T-helper 17 cell (primary cell): Measurements from ENCODE around the gene NR6A1. TPM values are rescaled to one million over a fixed set of nuclear protein-coding genes. Genes with fewer than 3 reads are reported as not detected.
A peak's percentile ranks its signal among the peaks of the same experiment; 100 is the strongest.

Source experiments
- ATAC-seq: fragments of 150-1000 bp; cut with Tn5 transposase; 2 replicates; pipeline ENCODE4 v1.10.0; 2021; ENCODE audit warnings: mild to moderate bottlenecking, moderate library complexity
- DNase-seq, 3 donors: peaks; one replicate each; pipeline versions ENCODE4 v3.0.0 to v3.0.0-alpha.2; 2020 to 2021
- H3K9me3 ChIP-seq: one replicate; pipeline ENCODE4 v1.7.0; 2013; ENCODE audit warnings: low read length, mild to moderate bottlenecking; ENCODE audit not compliant: control insufficient read depth, poor library complexity, severe bottlenecking
- H3K27ac Mint-ChIP-seq: one replicate; pipeline ENCODE4 v1.8.0; 2022; ENCODE audit warnings: mild to moderate bottlenecking, moderate library complexity, mixed read lengths
- H3K27me3 Mint-ChIP-seq: one replicate; pipeline ENCODE4 v1.8.0; 2022; ENCODE audit warnings: mixed read lengths
- H3K36me3 Mint-ChIP-seq: one replicate; pipeline ENCODE4 v1.8.0; 2022; ENCODE audit warnings: low read depth, mixed read lengths
- H3K4me1 Mint-ChIP-seq: one replicate; pipeline ENCODE4 v1.8.0; 2022; ENCODE audit warnings: mild to moderate bottlenecking, mixed read lengths
- H3K4me3 Mint-ChIP-seq: one replicate; pipeline ENCODE4 v1.8.0; 2022; ENCODE audit warnings: mild to moderate bottlenecking, moderate library complexity, mixed read lengths
- total RNA-seq, 4 donors: library from RNA in 2 of 4; stranded (reverse) in 2 of 4; gene quantifications; one replicate each; pipeline ENCODE4 v1.2.3 and lab custom pipeline; 2022 to 2026

The NR6A1 gene
- total RNA-seq, 2 donors from 2014 or later, result 0.08 to 0.22 TPM

- DNase-seq (no peak), ATAC-seq (no peak)
- no peak overlapping the region for H3K27ac Mint-ChIP-seq
- no peaks in the 10 kb centered on the region for H3K9me3 ChIP-seq
- H3K4me1 Mint-ChIP-seq, result no peaks in the 10 kb centered on the region
- H3K4me3 Mint-ChIP-seq, result no peak overlapping the region
- peaks cover 5% of the 10 kb centered on the region for H3K27me3 Mint-ChIP-seq
- H3K36me3 Mint-ChIP-seq, result no peaks in the 10 kb centered on the region
Observed at GRCh38 chr9:124645274-124645673, 125.8 kb downstream of the NR6A1 start.

- ATAC-seq (no peak), DNase-seq (no peak)
- H3K4me1 Mint-ChIP-seq, result no peaks in the 10 kb centered on the region
- peaks cover 3% of the 10 kb centered on the region for H3K36me3 Mint-ChIP-seq
- no peaks in the 10 kb centered on the region for H3K9me3 ChIP-seq
- no peak overlapping the region for H3K4me3 Mint-ChIP-seq
- peaks cover 37% of the 10 kb centered on the region for H3K27me3 Mint-ChIP-seq
- no peak overlapping the region for H3K27ac Mint-ChIP-seq
Observed at GRCh38 chr9:124639637-124640036, 131.5 kb downstream of the NR6A1 start.

- Mint-ChIP-seq H3K36me3 (peaks cover 3% of the 10 kb centered on the region), H3K27me3 (peaks cover 55% of the 10 kb centered on the region), H3K27ac (no peak overlapping the region), H3K4me1 (no peaks in the 10 kb centered on the region), H3K4me3 (no peak overlapping the region)
- ATAC-seq, result no peak
- H3K9me3 ChIP-seq, result no peaks in the 10 kb centered on the region
- DNase-seq, result no peak
Observed at GRCh38 chr9:124635285-124635684, 135.8 kb downstream of the NR6A1 start.

GRCh38 chr9:124632077-124632621 lies 139.0 kb downstream of the NR6A1 start:
- H3K9me3 ChIP-seq, result no peaks in the 10 kb centered on the region
- DNase-seq, result no peak
- ATAC-seq, result no peak
- H3K4me1 Mint-ChIP-seq, result no peaks in the 10 kb centered on the region
- no peaks in the 10 kb centered on the region for H3K36me3 Mint-ChIP-seq
- no peak overlapping the region for H3K4me3 Mint-ChIP-seq
- peaks cover 42% of the 10 kb centered on the region for H3K27me3 Mint-ChIP-seq
- H3K27ac Mint-ChIP-seq, result no peak overlapping the region

GRCh38 chr9:124631326-124631725 lies 139.8 kb downstream of the NR6A1 start:
- H3K9me3 ChIP-seq, result no peaks in the 10 kb centered on the region
- no peaks in the 10 kb centered on the region for H3K36me3 Mint-ChIP-seq
- no peak overlapping the region for H3K4me3 Mint-ChIP-seq
- peaks cover 33% of the 10 kb centered on the region for H3K27me3 Mint-ChIP-seq
- ATAC-seq (no peak), DNase-seq (no peak)
- H3K27ac Mint-ChIP-seq, result peak overlapping the region; percentile 57
- no peaks in the 10 kb centered on the region for H3K4me1 Mint-ChIP-seq

- DNase-seq, result no peak
- Mint-ChIP-seq H3K27me3 (peaks cover 28% of the 10 kb centered on the region), H3K36me3 (no peaks in the 10 kb centered on the region), H3K4me1 (no peaks in the 10 kb centered on the region), H3K4me3 (no peak overlapping the region), H3K27ac (no peak overlapping the region)
- ATAC-seq, result no peak
- no peaks in the 10 kb centered on the region for H3K9me3 ChIP-seq
Observed at GRCh38 chr9:124629600-124629999, 141.5 kb downstream of the NR6A1 start.

- no peaks in the 10 kb centered on the region for H3K36me3 Mint-ChIP-seq
- DNase-seq (no peak), ATAC-seq (no peak)
- no peaks in the 10 kb centered on the region for H3K9me3 ChIP-seq
- H3K27me3 Mint-ChIP-seq, result peaks cover 33% of the 10 kb centered on the region
- no peak overlapping the region for H3K4me3 Mint-ChIP-seq
- no peaks in the 10 kb centered on the region for H3K4me1 Mint-ChIP-seq
- H3K27ac Mint-ChIP-seq, result no peak overlapping the region
Observed at GRCh38 chr9:124628741-124629140, 142.4 kb downstream of the NR6A1 start.

GRCh38 chr9:124626276-124626675 lies 144.8 kb downstream of the NR6A1 start:
- no peaks in the 10 kb centered on the region for H3K4me1 Mint-ChIP-seq
- peaks cover 27% of the 10 kb centered on the region for H3K27me3 Mint-ChIP-seq
- H3K27ac Mint-ChIP-seq, result no peak overlapping the region
- ATAC-seq, result no peak
- DNase-seq, result no peak
- H3K36me3 Mint-ChIP-seq, result no peaks in the 10 kb centered on the region
- H3K9me3 ChIP-seq, result no peaks in the 10 kb centered on the region
- H3K4me3 Mint-ChIP-seq, result no peak overlapping the region

- ATAC-seq (no peak), DNase-seq (no peak)
- H3K27me3 Mint-ChIP-seq, result peaks cover 27% of the 10 kb centered on the region
- H3K36me3 Mint-ChIP-seq, result no peaks in the 10 kb centered on the region
- no peak overlapping the region for H3K27ac Mint-ChIP-seq
- H3K4me1 Mint-ChIP-seq, result no peaks in the 10 kb centered on the region
- no peak overlapping the region for H3K4me3 Mint-ChIP-seq
- H3K9me3 ChIP-seq, result no peaks in the 10 kb centered on the region
Observed at GRCh38 chr9:124625087-124625486, 146.0 kb downstream of the NR6A1 start.

- Mint-ChIP-seq H3K27me3 (peaks cover 27% of the 10 kb centered on the region), H3K27ac (no peak overlapping the region)
Observed at GRCh38 chr9:124624735-124624992, 146.4 kb downstream of the NR6A1 start.

GRCh38 chr9:124623966-124624734 lies 147.0 kb downstream of the NR6A1 start:
- Mint-ChIP-seq H3K36me3 (no peaks in the 10 kb centered on the region), H3K4me3 (no peak overlapping the region), H3K27me3 (peaks cover 27% of the 10 kb centered on the region), H3K4me1 (no peaks in the 10 kb centered on the region), H3K27ac (no peak overlapping the region)
- no peak for ATAC-seq
- no peaks in the 10 kb centered on the region for H3K9me3 ChIP-seq
- DNase-seq, result no peak

More at GRCh38 chr9:124624735-124624992, 146.4 kb downstream of the NR6A1 start:
- Mint-ChIP-seq H3K4me1 (no peaks in the 10 kb centered on the region), H3K4me3 (no peak overlapping the region), H3K36me3 (no peaks in the 10 kb centered on the region)
- ATAC-seq, result no peak
- no peak for DNase-seq
- H3K9me3 ChIP-seq, result no peaks in the 10 kb centered on the region

- H3K4me1 Mint-ChIP-seq, result no peaks in the 10 kb centered on the region
Observed at GRCh38 chr9:124622882-124623281, 148.2 kb downstream of the NR6A1 start.

GRCh38 chr9:124621371-124622328 lies 149.5 kb downstream of the NR6A1 start:
- H3K4me1 Mint-ChIP-seq, result no peaks in the 10 kb centered on the region
- H3K36me3 Mint-ChIP-seq, result no peaks in the 10 kb centered on the region
- no peak overlapping the region for H3K27ac Mint-ChIP-seq
- DNase-seq (no peak), ATAC-seq (no peak)
- peaks cover 34% of the 10 kb centered on the region for H3K27me3 Mint-ChIP-seq
- no peak overlapping the region for H3K4me3 Mint-ChIP-seq
- no peaks in the 10 kb centered on the region for H3K9me3 ChIP-seq

More at GRCh38 chr9:124622882-124623281, 148.2 kb downstream of the NR6A1 start:
- Mint-ChIP-seq H3K27me3 (peaks cover 27% of the 10 kb centered on the region), H3K27ac (no peak overlapping the region), H3K4me3 (no peak overlapping the region), H3K36me3 (no peaks in the 10 kb centered on the region)
- no peak for DNase-seq
- ATAC-seq, result no peak
- no peaks in the 10 kb centered on the region for H3K9me3 ChIP-seq
